B cell (primary cell): Measurements from ENCODE around the gene TTC19. TPM values are rescaled to one million over a fixed set of nuclear protein-coding genes. Genes with fewer than 3 reads are reported as not detected.

Source experiments
- ATAC-seq: fragments of 200-7000 bp; cut with Tn5 transposase; one replicate; pipeline ENCODE4 v1.10.0; 2021; ENCODE audit warnings: low read depth, mild to moderate bottlenecking, moderate number of reproducible peaks, moderate library complexity
- CTCF ChIA-PET: fragments of 350-600 bp; sonication (Branson Sonifier 250); formaldehyde crosslinking; loops from one replicate; lab custom pipeline; 2021; ENCODE audit warnings: antibody characterized with exemption, inconsistent platforms; lab: Charles Lee
- POLR2A ChIA-PET: fragments of 350-600 bp; sonication (Branson Sonifier 250); formaldehyde crosslinking; loops from one replicate; lab custom pipeline; 2021; ENCODE audit warnings: antibody characterized with exemption; lab: Charles Lee
- DNase-seq: peaks from one replicate; pipeline ENCODE4 v3.0.0; 2013
- H2AFZ ChIP-seq: 2 replicates; pipeline ENCODE4 v1.6.1; 2012; ENCODE audit warnings: mild to moderate bottlenecking, low read depth, low read length; ENCODE audit not compliant: insufficient read depth, poor library complexity, severe bottlenecking
- H3K27ac ChIP-seq, 2 donors: 1 replicate in 1 of 2; 2 replicates in 1 of 2; pipeline ENCODE4 v1.5.1; 2012 to 2013; ENCODE audit warnings: low read length in 2 of 2, mild to moderate bottlenecking in 2 of 2, moderate library complexity in 1 of 2
- H3K27me3 ChIP-seq, 4 experiments: fragments of 200-600 bp in 1 of 4; sonication (generic) in 1 of 4; replicated peaks in 1 of 4; 1 replicate in 2 of 4; 2 replicates in 2 of 4; pipeline versions ENCODE4 v1.6.1 to v1.7.0; 2013 to 2016; ENCODE audit warnings: low read length in 3 of 4, mild to moderate bottlenecking in 2 of 4, mixed read lengths in 1 of 4, moderate library complexity in 1 of 4; ENCODE audit not compliant: insufficient read depth in 4 of 4, control insufficient read depth in 3 of 4; ENCODE audit errors: control extremely low read depth in 1 of 4
- H3K36me3 ChIP-seq, 2 experiments: replicated peaks in 1 of 2; 1 replicate in 1 of 2; 2 replicates in 1 of 2; pipeline versions ENCODE4 v1.6.1 to v1.7.1; 2013; ENCODE audit warnings: low read length in 1 of 2; ENCODE audit not compliant: insufficient read depth in 2 of 2, control insufficient read depth in 1 of 2; ENCODE audit errors: control extremely low read depth in 1 of 2, extremely low read depth in 1 of 2
- H3K4me1 ChIP-seq, 2 donors: fragments of 200-600 bp in 1 of 2; sonication (generic) in 1 of 2; 1 replicate in 1 of 2; 2 replicates in 1 of 2; pipeline versions ENCODE4 v1.5.1 to v1.6.1; 2013 to 2017; ENCODE audit warnings: low read length in 2 of 2; ENCODE audit not compliant: control insufficient read depth in 2 of 2, insufficient read depth in 2 of 2
- H3K4me2 ChIP-seq: replicated peaks from 2 replicates; pipeline ENCODE3; 2012; ENCODE audit warnings: mild to moderate bottlenecking, low read depth, low read length; ENCODE audit not compliant: poor library complexity, severe bottlenecking
- H3K4me3 ChIP-seq, 5 experiments: fragments of 200-600 bp in 1 of 5; sonication (generic) in 1 of 5; 1 replicate in 3 of 5; 2 replicates in 2 of 5; pipeline versions ENCODE4 v1.5.1 to v1.7.0; 2011 to 2016; ENCODE audit warnings: low read length in 4 of 5, mild to moderate bottlenecking in 4 of 5, low read depth in 2 of 5, control low read depth in 1 of 5, moderate library complexity in 1 of 5; ENCODE audit not compliant: insufficient read depth in 1 of 5; ENCODE audit errors: control extremely low read depth in 1 of 5, extremely low read depth in 1 of 5
- H3K79me2 ChIP-seq: fragments of 200-600 bp; sonication (generic); one replicate; pipeline ENCODE4 v1.6.0; 2016; ENCODE audit warnings: low read length; ENCODE audit not compliant: control insufficient read depth, insufficient read depth
- H3K9ac ChIP-seq: fragments of 200-600 bp; sonication (generic); 2 replicates; pipeline ENCODE4 v1.6.1; 2017; ENCODE audit warnings: mild to moderate bottlenecking, low read length, moderate library complexity
- H3K9me3 ChIP-seq, 3 donors: one replicate each; pipeline versions ENCODE4 v1.6.1 to v1.7.1; 2013; ENCODE audit warnings: low read length in 2 of 3; ENCODE audit not compliant: control insufficient read depth in 2 of 3, insufficient read depth in 1 of 3; ENCODE audit errors: control extremely low read depth in 1 of 3
- H4K20me1 ChIP-seq: 2 replicates; pipeline ENCODE4 v1.6.0; 2012; ENCODE audit warnings: mild to moderate bottlenecking, low read length; ENCODE audit not compliant: insufficient read depth, control insufficient read depth, poor library complexity, severe bottlenecking
- H3K27ac Mint-ChIP-seq: one replicate; pipeline ENCODE4 v1.8.0; 2021; ENCODE audit warnings: mixed read lengths
- H3K27me3 Mint-ChIP-seq: one replicate; pipeline ENCODE4 v1.8.0; 2021; ENCODE audit warnings: mixed read lengths
- H3K4me1 Mint-ChIP-seq: one replicate; pipeline ENCODE4 v1.8.0; 2021; ENCODE audit warnings: mixed read lengths
- H3K4me3 Mint-ChIP-seq: one replicate; pipeline ENCODE4 v1.8.0; 2021; ENCODE audit warnings: mixed read lengths
- H3K9me3 Mint-ChIP-seq: one replicate; pipeline ENCODE4 v1.8.0; 2022; ENCODE audit warnings: mixed read lengths; ENCODE audit not compliant: insufficient read depth
- CTCF ChIP-seq: fragments of 200-600 bp; IDR thresholded peaks from one replicate; pipeline ENCODE4 v1.8.0; 2022; ENCODE audit warnings: antibody characterized with exemption, mild to moderate bottlenecking
- EZH2 ChIP-seq: IDR thresholded peaks from 2 replicates; pipeline ENCODE4 v1.6.1; 2012; ENCODE audit warnings: borderline replicate concordance, low read depth, mild to moderate bottlenecking, moderate library complexity, low read length; ENCODE audit not compliant: insufficient read depth, poor library complexity, severe bottlenecking
- WGBS: methylation state at CpG from one replicate; pipeline ENCODE4 v1.1.5; 2013; ENCODE audit warnings: missing lambda C conversion rate; ENCODE audit not compliant: insufficient coverage; 5-methylcytosine and 5-hydroxymethylcytosine counted together
- intact Hi-C: fragments of 100-400 bp; cut with micrococcal nuclease; formaldehyde crosslinking; loops from one replicate; pipeline ENCODE4 v1.10.0; 2022
- polyA plus RNA-seq: library from polyadenylated mRNA; depleted of rRNA; stranded (reverse); fragments of >200 nt; gene quantifications from 2 replicates; pipeline ENCODE4 v1.2.3, GENCODE V29; 2012
- total RNA-seq, 2 donors: library from RNA; stranded (reverse); fragments of 120-200 nt in 1 of 2; gene quantifications; 1 replicate in 1 of 2; 2 replicates in 1 of 2; pipeline versions ENCODE4 v1.2.3 to v1.2.4, GENCODE V29; 2013 to 2022

Gene TTC19
- total and polyA plus RNA-seq, 2 donors (not counting 1 experiment from before 2014, with no cell fraction given) = 8.2 to 38.5 TPM

GRCh38 chr17:16075949-16076348 lies 76.3 kb downstream of the TTC19 start:
- Mint-ChIP-seq H3K9me3 (no peaks in the 10 kb centered on the region), H3K4me3 (no peak overlapping the region), H3K27ac (no peak overlapping the region), H3K4me1 (no peaks in the 10 kb centered on the region), H3K27me3 (no peaks in the 10 kb centered on the region)
- Histone ChIP-seq H3K9ac (no peak overlapping the region), H3K36me3 (peaks cover 5 to 83% of the 10 kb centered on the region in 2 experiments), H3K4me3 (no peak overlapping the region), H2AFZ (no peak overlapping the region), H3K27me3 (no peaks in the 10 kb centered on the region), H3K79me2 (peaks cover 5% of the 10 kb centered on the region), H3K4me2 (no peak overlapping the region), H3K4me1 (no peaks in the 10 kb centered on the region), H4K20me1 (no peaks in the 10 kb centered on the region), H3K27ac (no peak overlapping the region), H3K9me3 (no peaks in the 10 kb centered on the region)
- no peak for ATAC-seq
- ChIA-PET CTCF (no interaction called here), POLR2A (no interaction called here)
- no peak for DNase-seq
- TF ChIP-seq EZH2 (no peak), CTCF (no peak)
- intact Hi-C loops = no loop called here
- no CpG with 5 or more reads among the region's 5 CpGs for WGBS

Other genes with a start within 250 kb of the TTC19 start
- not detected in 2 replicates for gene ADORA2B, start 54.7 kb upstream of the TTC19 start, total RNA-seq
- not detected in 2 replicates for gene ADORA2B, start 54.7 kb upstream of the TTC19 start, polyA plus RNA-seq
- gene ZSWIM7, start 120 bp upstream of the TTC19 start, total RNA-seq = 25.1 and 27.7 TPM in 2 replicates
- gene ZSWIM7, start 120 bp upstream of the TTC19 start, polyA plus RNA-seq = 34.6 and 39.3 TPM in 2 replicates
- gene NCOR1, start 215.7 kb downstream of the TTC19 start, total RNA-seq = 217 and 229 TPM in 2 replicates
- gene NCOR1, start 215.7 kb downstream of the TTC19 start, polyA plus RNA-seq = 45.4 and 46.3 TPM in 2 replicates
- 84.6 and 86.7 TPM in 2 replicates for gene PIGL, start 217.4 kb downstream of the TTC19 start, total RNA-seq
- gene PIGL, start 217.4 kb downstream of the TTC19 start, polyA plus RNA-seq = 88.2 and 93.9 TPM in 2 replicates